Transverse colon (tissue), 4 donors: ENCODE results near the gene PNCK. TPM values are rescaled to one million over a fixed set of nuclear protein-coding genes. Genes with fewer than 3 reads are reported as not detected.
A peak's percentile ranks its signal among the peaks of the same experiment; 100 is the strongest.

Source experiments
- DNase-seq: peaks from one replicate; pipeline ENCODE4 v3.0.0-alpha.2; 2019
- H3K27ac ChIP-seq, 4 donors: fragments of 200-600 bp; sonication (generic); 2 replicates each; pipeline ENCODE4 v1.5.1; 2016 to 2018; ENCODE audit warnings: inconsistent platforms in 4 of 4
- H3K27me3 ChIP-seq: fragments of 200-600 bp; sonication (generic); 2 replicates; pipeline ENCODE4 v1.5.1; 2017; ENCODE audit warnings: inconsistent platforms
- H3K36me3 ChIP-seq, 4 donors: fragments of 200-600 bp; sonication (generic); 2 replicates each; pipeline ENCODE4 v1.5.1; 2017 to 2019; ENCODE audit warnings: inconsistent platforms in 4 of 4
- H3K4me1 ChIP-seq, 4 donors: fragments of 200-600 bp; sonication (generic); 2 replicates each; pipeline ENCODE4 v1.5.1; 2017 to 2020; ENCODE audit warnings: inconsistent platforms in 4 of 4
- H3K4me3 ChIP-seq, 4 donors: fragments of 200-600 bp; sonication (generic); 1 replicate in 1 of 4; 2 replicates in 3 of 4; pipeline versions ENCODE4 v1.5.1 to v1.6.1; 2017 to 2019; ENCODE audit warnings: inconsistent platforms in 4 of 4
- H3K9me3 ChIP-seq, 2 donors: fragments of 200-600 bp; sonication (generic); 2 replicates each; pipeline ENCODE4 v1.5.1; 2017 to 2019; ENCODE audit warnings: inconsistent platforms in 2 of 2
- EP300 ChIP-seq: sonication (generic); formaldehyde crosslinking; IDR thresholded peaks from one replicate; pipeline ENCODE4 v1.6.1; 2017; ENCODE audit warnings: antibody characterized with exemption, low read depth
- POLR2A ChIP-seq: fragments of 450-650 bp; IDR thresholded peaks from one replicate; pipeline ENCODE4 v1.6.1; 2016; ENCODE audit warnings: antibody characterized with exemption, mild to moderate bottlenecking, moderate library complexity
- POLR2AphosphoS5 ChIP-seq, 3 donors: sonication (generic); formaldehyde crosslinking; IDR thresholded peaks; one replicate each; pipeline ENCODE4 v1.6.1; 2016; ENCODE audit warnings: antibody characterized with exemption in 3 of 3
- WGBS, 2 donors: methylation state at CpG; one replicate each; pipeline ENCODE4 v1.1.5; 2018; ENCODE audit warnings: low coverage in 1 of 2; 5-methylcytosine and 5-hydroxymethylcytosine counted together
- in situ Hi-C, 4 donors: fragments of 200-750 bp; cut with MboI; loops; one replicate each; pipeline versions ENCODE4 v1.15.0 to v1.15.1; 2017; ENCODE audit warnings: low sequenced_read_pairs in 3 of 4, low pct_ligation_motif_present in 1 of 4, low pct_unique_long_range_greater_than_20kb in 1 of 4
- intact Hi-C: fragments of 100-400 bp; cut with DNase I; formaldehyde crosslinking; loops from one replicate; pipeline ENCODE4 v1.15.1; 2023; ENCODE audit warnings: low total_unique reads
- total RNA-seq, 4 donors: library from RNA; depleted of rRNA; stranded (reverse); fragments of >200 nt; gene quantifications; one replicate each; pipeline ENCODE4 v1.1.0, GENCODE V29; 2016
- TF ChIP-seq, protein P1 (sequence below), 5 experiments: fragments of 200-600 bp in 3 of 5; fragments of 450-650 bp in 2 of 5; sonication (generic) in 3 of 5; IDR thresholded peaks; 1 replicate in 2 of 5; 2 replicates in 3 of 5; pipeline ENCODE4 v1.5.1; 2016 to 2017; ENCODE audit warnings: antibody characterized with exemption in 5 of 5, inconsistent platforms in 3 of 5, mild to moderate bottlenecking in 2 of 5, moderate library complexity in 1 of 5

Gene PNCK
- 10 to 100 TPM in 1 of 4 donors, 1 to 10 TPM in 2, not detected in 1; 6.5 to 74.4 (median 7.9) TPM for total RNA-seq

DNA sequence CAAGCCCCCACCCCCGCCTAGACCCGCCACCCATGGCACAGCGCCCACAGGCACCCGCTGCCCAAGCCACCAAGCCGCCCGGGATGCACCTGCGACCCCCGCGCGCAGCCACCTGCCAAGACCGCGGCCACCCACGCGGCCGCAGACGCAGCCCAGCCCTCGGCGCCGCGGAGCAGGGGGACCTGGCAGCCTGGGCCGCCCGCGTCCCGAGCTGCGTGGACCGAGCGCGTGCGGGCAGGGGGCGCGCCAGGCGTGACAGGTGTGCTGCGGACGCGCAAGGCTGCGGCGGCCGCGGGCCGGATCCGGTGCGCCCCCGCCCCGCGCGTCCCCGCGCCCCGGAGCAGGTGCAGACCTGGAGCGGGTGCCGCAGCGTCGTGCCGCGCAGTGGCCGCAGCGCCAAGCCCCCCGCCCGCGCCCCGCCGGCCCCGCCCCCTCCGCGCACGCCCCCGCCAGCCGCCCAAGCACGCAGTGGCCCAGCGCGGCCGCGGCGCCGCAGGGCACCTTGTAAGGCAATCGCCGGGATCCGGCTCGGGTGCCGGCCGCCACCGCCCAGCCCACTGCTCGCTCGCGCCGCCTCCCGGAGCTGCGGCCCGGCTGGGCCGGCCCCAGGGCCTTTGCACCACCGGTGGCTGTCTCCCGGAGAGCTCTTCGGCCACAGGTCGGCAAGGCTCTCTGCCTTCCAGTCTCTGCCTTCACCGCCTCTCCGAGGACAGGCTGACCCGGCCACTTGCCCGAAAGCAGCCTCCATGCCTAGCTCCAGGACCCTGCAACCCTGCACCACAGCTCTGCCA, at the start of gene PNCK:
Gene PNCK (minus strand): TSS at position 386 of the 791 bp plus-strand sequence. CDS start 737 bp downstream, outside the sequence.
- whole genome bisulfite sequencing, 2 donors, result 71% methylated on average over 51 of the region's 98 CpGs; no CpG with 5 or more reads in 1 of the 2 donors
- no peaks in the 10 kb centered on the region for H3K4me1 ChIP-seq
- in situ Hi-C loops (loop anchor here (25.0 kb wide), 2 partner anchors 111 to 711 kb away; no protein-coding TSS in a partner anchor), intact Hi-C loops (no loop called here)
- H3K27me3 ChIP-seq, result peaks cover 30% of the 10 kb centered on the region
- TF ChIP-seq EP300 (no peak), POLR2AphosphoS5 (IDR thresholded peaks at IDR 0.05) (no peak), POLR2A (no peak)
- TF ChIP-seq, protein P1, sequence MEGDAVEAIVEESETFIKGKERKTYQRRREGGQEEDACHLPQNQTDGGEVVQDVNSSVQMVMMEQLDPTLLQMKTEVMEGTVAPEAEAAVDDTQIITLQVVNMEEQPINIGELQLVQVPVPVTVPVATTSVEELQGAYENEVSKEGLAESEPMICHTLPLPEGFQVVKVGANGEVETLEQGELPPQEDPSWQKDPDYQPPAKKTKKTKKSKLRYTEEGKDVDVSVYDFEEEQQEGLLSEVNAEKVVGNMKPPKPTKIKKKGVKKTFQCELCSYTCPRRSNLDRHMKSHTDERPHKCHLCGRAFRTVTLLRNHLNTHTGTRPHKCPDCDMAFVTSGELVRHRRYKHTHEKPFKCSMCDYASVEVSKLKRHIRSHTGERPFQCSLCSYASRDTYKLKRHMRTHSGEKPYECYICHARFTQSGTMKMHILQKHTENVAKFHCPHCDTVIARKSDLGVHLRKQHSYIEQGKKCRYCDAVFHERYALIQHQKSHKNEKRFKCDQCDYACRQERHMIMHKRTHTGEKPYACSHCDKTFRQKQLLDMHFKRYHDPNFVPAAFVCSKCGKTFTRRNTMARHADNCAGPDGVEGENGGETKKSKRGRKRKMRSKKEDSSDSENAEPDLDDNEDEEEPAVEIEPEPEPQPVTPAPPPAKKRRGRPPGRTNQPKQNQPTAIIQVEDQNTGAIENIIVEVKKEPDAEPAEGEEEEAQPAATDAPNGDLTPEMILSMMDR (IDR thresholded peaks at IDR 0.05), result no peak
- H3K9me3 ChIP-seq, result no peaks in the 10 kb centered on the region
- no peaks in the 10 kb centered on the region for H3K36me3 ChIP-seq
- peak within 1 kb of the TSS in 3 of 4 donors; percentile 9 to 60 (median 49) for H3K27ac ChIP-seq
- peak within 1 kb of the TSS in 1 of 4 donors; percentile 23 for H3K4me3 ChIP-seq
- DNase-seq, result no peak

DNA sequence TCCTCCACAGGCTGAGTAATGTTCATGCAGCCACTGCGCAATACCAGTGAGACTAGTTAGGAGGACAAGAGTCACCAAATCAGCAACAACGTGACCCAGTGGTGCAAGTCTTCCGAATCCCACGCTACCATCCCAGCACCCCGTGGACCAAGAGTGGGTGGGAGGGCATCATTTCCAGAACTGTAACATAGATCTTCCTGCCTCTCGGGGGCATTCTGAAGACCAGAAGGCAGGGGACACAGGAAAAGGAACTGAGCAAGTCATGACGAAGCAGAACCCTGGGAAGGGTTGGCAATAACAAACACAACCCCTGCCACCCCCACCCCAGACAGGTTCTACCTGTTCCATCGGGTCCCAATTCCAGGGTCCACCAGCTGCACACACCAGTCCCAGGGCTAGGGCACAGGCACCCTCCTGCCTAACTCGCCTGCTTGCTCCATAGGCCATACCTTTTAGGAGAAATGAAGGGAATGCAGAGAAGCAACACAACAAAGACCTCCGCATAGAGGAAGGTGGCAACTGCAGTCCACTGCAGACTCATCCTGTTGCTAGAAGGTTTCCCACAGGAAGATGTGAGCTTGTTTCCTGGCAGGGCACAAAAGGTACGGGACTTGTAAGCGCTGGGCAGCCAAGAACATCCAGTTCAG, 49.2 kb upstream of the PNCK start:
- Histone ChIP-seq H3K27me3 (no peaks in the 10 kb centered on the region), H3K27ac (peak overlapping the region; percentile 95 to 98 (median 97)), H3K36me3 (no peaks in the 10 kb centered on the region), H3K4me3 (peak overlapping the region; percentile 61 to 88 (median 82)), H3K9me3 (no peaks in the 10 kb centered on the region), H3K4me1 (peaks cover 21 to 45% (median 40%) of the 10 kb centered on the region in 4 donors)
- WGBS, 2 donors, result 56% methylated on average over 12 of the region's 12 CpGs; no CpG with 5 or more reads in 1 of the 2 donors
- in situ Hi-C loops (no loop called here), intact Hi-C loops (no loop called here)
- DNase-seq, result peak; percentile 24
- TF ChIP-seq EP300, result no peak
- TF ChIP-seq, protein P1 (IDR thresholded peaks at IDR 0.05), result peak in 1 of 5 experiments; percentile 8

GRCh38 chrX:153719701-153720100, 46.1 kb upstream of the PNCK start:
- in situ Hi-C loops (no loop called here), intact Hi-C loops (no loop called here)
- H3K9me3 ChIP-seq, result no peaks in the 10 kb centered on the region
- peaks cover 6 to 15% (median 10%) of the 10 kb centered on the region in 4 donors for H3K4me1 ChIP-seq
- no peak overlapping the region for H3K27ac ChIP-seq
- H3K4me3 ChIP-seq, result no peak overlapping the region
- H3K36me3 ChIP-seq, result no peaks in the 10 kb centered on the region
- 66% methylated on average over 2 of the region's 2 CpGs; no CpG with 5 or more reads in 1 of the 2 donors for WGBS, 2 donors
- no peaks in the 10 kb centered on the region for H3K27me3 ChIP-seq
- DNase-seq, result no peak
- TF ChIP-seq POLR2A, result no peak

DNA sequence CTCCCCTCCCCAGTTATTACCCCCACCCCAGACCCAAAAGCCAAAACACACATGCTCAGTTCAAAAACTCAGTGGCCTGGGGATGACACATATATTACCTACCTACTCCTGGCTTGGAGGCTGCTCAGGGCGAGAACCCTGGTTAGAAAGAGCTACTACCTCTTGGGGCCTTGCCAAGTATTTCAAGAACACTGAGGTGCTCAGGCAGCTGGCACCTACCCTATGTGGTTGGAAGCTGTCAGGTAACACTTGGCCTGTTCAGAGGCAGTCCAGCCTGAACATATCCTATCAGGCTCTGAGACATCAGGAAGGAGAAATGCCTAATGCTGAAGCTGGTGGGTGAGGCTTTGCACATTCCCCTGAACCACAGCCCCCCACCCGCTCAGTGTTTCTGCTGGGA, 45.6 kb upstream of the PNCK start:
- Histone ChIP-seq H3K27me3 (no peaks in the 10 kb centered on the region), H3K36me3 (no peaks in the 10 kb centered on the region), H3K4me1 (peaks cover 6 to 15% (median 10%) of the 10 kb centered on the region in 4 donors), H3K9me3 (no peaks in the 10 kb centered on the region), H3K27ac (no peak overlapping the region), H3K4me3 (no peak overlapping the region)
- no peak for DNase-seq
- intact Hi-C loops, result no loop called here
- WGBS, 2 donors, result 79% methylated on average over 2 of the region's 2 CpGs; no CpG with 5 or more reads in 1 of the 2 donors
- in situ Hi-C loops, result no loop called here
- TF ChIP-seq POLR2AphosphoS5 (IDR thresholded peaks at IDR 0.05) (no peak), EP300 (no peak), POLR2A (no peak)
- TF ChIP-seq, protein P1 (IDR thresholded peaks at IDR 0.05), result no peak
